ENCODE measurements around the gene NR2F2. TPM values are rescaled to one million over a fixed set of nuclear protein-coding genes. Genes with fewer than 3 reads are reported as not detected.

Gene NR2F2
- total RNA-seq, 1 experiment from 2014 or later, result 12.4 TPM

- no peak for DNase-seq (ENCODE audit: low read depth)
Observed at GRCh38 chr15:96352604-96353405, 22.3 kb downstream of the NR2F2 start.

GRCh38 chr15:96353416-96353929 is 23.0 kb downstream of the NR2F2 start:
- DNase-seq (ENCODE audit: low read depth), result no peak

GRCh38 chr15:96353930-96354730 is 23.6 kb downstream of the NR2F2 start:
- peak; percentile 56 for DNase-seq (ENCODE audit: low read depth)

GRCh38 chr15:96354731-96355567 is 24.4 kb downstream of the NR2F2 start:
- peak; percentile 57 for DNase-seq (ENCODE audit: low read depth)

GRCh38 chr15:96355568-96356187 is 25.2 kb downstream of the NR2F2 start:
- DNase-seq (ENCODE audit: low read depth), result no peak

- peak; percentile 87 for DNase-seq (ENCODE audit: low read depth)
Observed at GRCh38 chr15:96356494-96357455, 26.3 kb downstream of the NR2F2 start.

GRCh38 chr15:96358001-96358801 is 27.7 kb downstream of the NR2F2 start:
- no peak for DNase-seq (ENCODE audit: low read depth)

GRCh38 chr15:96358821-96359615 is 28.5 kb downstream of the NR2F2 start:
- DNase-seq (ENCODE audit: low read depth), result no peak

GRCh38 chr15:96359616-96360521 is 29.4 kb downstream of the NR2F2 start:
- DNase-seq (ENCODE audit: low read depth), result peak; percentile 55

GRCh38 chr15:96360581-96361308 is 30.2 kb downstream of the NR2F2 start:
- no peak for DNase-seq (ENCODE audit: low read depth)

- no peak for DNase-seq (ENCODE audit: low read depth)
Observed at GRCh38 chr15:96361309-96362010, 31.0 kb downstream of the NR2F2 start.

- no peak for DNase-seq (ENCODE audit: low read depth)
Observed at GRCh38 chr15:96362011-96362754, 31.7 kb downstream of the NR2F2 start.

GRCh38 chr15:96362755-96363651 is 32.5 kb downstream of the NR2F2 start:
- no peak for DNase-seq (ENCODE audit: low read depth)

GRCh38 chr15:96363707-96364106 is 33.2 kb downstream of the NR2F2 start:
- DNase-seq (ENCODE audit: low read depth), result no peak
